ENCODE data around the gene SIRPB1.
"Not testable (repeated sequence)": the region's sequence is repeated elsewhere in the genome, so short reads cannot be mapped to it uniquely, and the experiment has no call there.

Gene SIRPB1

DNA sequence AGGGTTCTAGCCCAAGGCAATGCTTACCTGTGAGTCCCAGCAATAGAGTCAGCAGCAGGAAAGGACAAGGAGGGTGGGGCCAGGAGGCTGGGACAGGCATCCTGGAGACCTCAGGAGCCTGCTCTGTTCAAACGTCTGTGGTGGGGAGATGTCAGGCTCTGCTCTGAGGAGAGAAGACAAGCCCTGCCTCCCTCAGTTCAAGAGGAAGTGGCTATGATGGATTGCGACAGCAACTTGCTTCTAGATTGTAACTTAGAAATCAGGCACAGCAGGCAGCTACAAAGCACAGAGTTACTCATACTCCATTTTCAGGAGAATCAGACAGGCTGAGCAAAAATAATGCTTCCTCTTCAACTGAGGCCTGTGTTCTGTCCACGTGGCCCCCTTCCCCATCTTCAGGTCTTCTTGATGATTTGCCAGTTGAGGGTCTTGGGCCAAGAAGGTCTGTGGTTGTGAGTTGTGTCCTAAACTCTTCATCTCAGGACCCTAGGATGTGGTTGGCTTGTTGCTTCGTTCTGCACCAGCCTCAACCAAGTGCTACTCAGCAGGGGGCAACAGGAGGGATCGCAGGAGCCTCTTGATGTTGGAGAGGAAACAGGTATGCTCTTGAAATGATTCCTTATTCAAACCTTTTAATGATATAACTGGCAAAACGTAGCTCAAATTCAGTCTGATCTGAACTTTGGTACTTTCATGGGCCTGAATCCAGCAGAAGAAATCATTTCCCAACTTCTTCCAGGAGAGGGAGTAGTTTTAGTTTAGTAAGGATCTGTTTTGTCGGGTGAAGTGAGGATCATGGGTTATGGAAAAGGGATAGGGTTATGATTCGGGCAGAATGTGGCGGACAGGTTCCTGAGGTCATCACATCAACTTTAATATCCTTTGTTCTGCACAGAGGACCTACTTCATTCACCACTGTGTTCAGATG lies 31.0 kb downstream of the SIRPB1 start:
- no peak for DNase-seq

DNA sequence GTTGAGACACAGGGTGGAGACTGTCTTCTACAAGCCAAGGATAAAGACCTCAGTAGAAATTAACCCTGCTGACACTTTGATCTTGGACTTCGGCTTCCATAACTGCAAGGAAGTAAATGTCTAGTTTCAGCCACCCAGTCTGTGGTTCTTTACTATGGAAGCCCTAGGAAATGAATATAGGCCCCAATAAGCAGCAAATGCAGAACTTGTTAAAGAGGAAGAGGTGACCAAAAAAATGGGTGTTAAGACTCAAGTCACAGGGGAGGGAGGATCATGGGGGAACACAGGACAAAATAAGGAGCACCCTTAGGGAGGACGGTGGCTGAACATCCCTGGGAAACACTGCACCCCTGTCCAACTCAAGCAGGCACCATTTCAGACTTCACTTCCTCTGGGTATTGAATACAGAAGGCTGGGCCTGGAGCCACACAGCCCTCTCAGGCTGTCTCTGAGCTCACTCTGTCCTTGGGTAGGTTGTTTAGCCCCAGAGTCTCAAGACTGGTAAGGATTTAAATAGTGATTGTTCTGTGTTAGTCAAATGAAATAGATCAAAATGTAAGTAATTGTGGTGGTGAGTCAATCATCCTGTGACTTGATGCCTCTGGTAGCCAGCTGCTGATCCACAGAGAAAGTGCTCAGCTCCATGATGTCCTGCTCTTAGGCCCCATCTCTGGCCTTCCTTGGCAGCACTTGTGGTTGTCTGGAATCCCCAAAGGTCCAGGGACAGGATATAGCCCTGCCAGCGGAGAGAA lies 31.9 kb downstream of the SIRPB1 start:
- no peak for DNase-seq

DNA sequence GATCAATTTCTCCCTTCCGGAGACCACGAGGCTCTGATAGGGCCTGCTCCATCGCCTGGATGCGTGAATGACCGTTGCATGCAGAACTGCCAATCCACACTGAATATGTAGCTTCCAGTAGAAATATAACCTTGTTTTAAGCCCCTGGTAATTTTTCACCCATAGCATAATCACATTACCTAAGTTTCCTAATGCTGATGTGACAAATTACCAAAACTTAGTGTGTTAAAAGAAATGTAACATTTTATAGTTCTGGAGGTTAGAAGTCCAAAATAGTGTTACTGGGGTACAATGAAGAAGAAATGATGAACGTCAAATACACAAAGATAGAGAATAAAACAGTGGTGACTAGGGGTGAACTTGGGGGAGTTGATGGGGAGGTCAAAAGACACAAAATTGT lies 40.3 kb downstream of the SIRPB1 start:
- DNase-seq, result no peak

DNA sequence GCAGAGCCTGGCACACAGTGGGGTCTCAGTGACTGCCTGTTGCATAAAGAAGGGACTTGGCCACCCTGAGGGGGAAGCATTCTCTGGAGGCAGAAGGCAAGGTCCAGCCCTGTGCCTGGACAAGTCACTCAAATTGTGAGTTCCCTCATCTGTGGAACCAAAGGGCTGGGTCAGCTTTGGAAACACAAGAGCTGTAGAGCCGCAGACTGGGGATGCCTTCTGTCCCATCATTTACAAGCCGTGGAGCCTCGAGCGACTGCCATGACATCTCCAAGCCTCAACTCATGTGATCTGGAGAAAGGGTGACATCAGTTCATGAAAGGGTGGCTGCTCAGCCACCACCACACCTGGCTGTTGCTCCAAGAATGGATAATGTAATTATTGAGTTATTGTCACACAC lies 41.9 kb downstream of the SIRPB1 start:
- no peak for DNase-seq

DNA sequence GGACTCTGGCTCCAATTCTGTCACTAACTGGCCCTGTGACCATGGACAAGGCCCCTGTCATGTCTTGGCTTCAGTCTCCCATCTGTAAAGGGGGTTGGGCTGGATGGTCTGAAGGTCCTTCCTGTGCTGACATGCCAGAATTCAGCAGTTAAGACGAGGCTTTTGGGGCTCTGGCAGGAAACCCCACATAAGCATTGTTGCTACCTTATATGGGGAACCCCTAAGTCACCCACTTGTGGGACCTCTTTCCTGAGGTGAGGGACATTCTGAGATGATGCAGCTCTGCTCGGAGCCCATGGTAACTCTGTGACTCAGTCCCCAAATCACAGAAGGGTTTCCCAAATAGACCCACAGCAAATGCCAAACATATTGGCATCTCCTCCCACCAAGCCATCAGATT lies 42.5 kb downstream of the SIRPB1 start:
- not testable (repeated sequence) for DNase-seq

DNA sequence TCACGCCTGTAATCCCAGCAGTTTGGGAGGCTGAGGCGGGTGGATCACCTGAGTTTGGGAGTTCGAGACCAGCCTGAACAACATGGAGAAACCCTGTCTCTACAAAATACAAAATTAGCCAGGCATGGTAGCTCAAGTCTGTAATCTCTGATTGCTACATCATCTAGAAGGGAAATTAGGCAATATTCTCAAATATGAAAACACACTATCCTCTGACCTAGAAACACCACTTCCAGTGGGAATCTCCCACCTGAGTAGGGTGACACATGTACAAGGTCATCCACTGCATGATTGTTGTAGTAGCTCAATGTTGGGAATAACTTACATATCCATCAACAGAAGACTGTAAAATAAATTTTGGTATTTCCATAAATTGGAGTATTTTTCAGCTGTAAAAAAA lies 43.2 kb downstream of the SIRPB1 start:
- DNase-seq, result no peak

DNA sequence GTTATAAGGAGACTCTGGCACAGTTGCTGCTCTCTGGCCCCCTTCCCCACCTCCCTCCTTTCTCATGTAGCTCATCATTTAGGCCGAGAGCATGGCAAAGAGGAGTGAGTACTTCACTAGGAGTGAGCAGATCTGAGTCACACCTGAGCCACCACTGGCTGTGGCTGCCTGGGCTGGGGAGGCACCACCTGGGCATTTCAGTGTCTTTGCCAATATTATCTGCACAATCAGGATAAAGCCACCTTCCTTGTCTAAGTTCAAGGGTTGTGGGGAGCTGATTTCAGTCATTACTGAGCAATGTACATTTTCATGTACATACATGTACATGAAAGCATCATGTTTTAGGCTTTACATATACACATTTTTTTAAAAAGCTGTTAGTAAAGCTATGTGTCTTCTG lies 43.8 kb downstream of the SIRPB1 start:
- DNase-seq, result not testable (repeated sequence)

DNA sequence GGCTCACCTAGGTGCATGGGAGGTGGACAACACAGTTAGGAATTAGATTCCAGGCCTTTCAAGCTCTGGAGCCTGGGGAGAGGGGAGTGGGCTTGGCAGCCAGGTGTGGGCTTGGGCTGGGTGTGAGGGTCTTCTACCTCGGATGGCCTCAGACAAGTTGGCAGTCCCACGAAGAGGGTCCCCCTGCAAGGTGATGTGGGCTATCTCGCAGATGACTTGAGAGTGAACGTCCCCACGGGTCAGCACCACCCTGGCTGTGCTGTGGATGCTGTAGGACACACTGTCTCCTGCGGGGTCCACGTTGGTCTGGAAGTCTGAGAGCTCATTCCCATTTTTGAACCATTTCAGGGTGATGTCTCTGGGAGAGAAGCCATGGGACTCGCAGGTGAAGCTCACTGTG lies 48.2 kb downstream of the SIRPB1 start:
- DNase-seq, result not testable (repeated sequence)

Measured in NCI-H2107 (cell line).